HCT116 (cell line): ENCODE measurements around the gene TRIL. TPM values are rescaled to one million over a fixed set of nuclear protein-coding genes. Genes with fewer than 3 reads are reported as not detected.

Experiments used
- ATAC-seq: fragments of 200-7000 bp; cut with Tn5 transposase; 2 replicates; pipeline ENCODE4 v1.9.1; 2020; ENCODE audit warnings: mild to moderate bottlenecking, moderate library complexity
- BruUV-seq: library from RNA; stranded (reverse); fragments of 400-500 nt; replicated peaks from 2 replicates; lab custom pipeline; 2021; lab: Mats Ljungman, UMichigan
- CTCF ChIA-PET: fragments of 300-600 bp; sonication (Branson Sonifier 250); formaldehyde crosslinking; loops from one replicate; lab custom pipeline; 2021; ENCODE audit warnings: antibody characterized with exemption; lab: Charles Lee
- POLR2A ChIA-PET: fragments of 300-600, 350-600 bp; sonication (Branson Sonifier 250); formaldehyde crosslinking; loops from one replicate; lab custom pipeline; 2021; ENCODE audit warnings: antibody characterized with exemption; lab: Charles Lee
- RAD21 ChIA-PET, 2 experiments: fragments of 300-600 bp; sonication (Branson Sonifier 250); formaldehyde crosslinking; loops; one replicate each; lab custom pipeline; 2023; ENCODE audit warnings: low total read pairs in 2 of 2; ENCODE audit not compliant: uncharacterized antibody in 2 of 2, unreplicated experiment in 2 of 2, low non-redundant PET in 1 of 2; lab: Charles Lee
- DNase-seq: peaks from one replicate; pipeline ENCODE4 v3.0.0-alpha.2; 2010; ENCODE audit warnings: low read depth, low spot score
- H2AFZ ChIP-seq: fragments of 200-600 bp; shearing (Covaris generic), sonication (generic); 2 replicates; pipeline ENCODE4 v1.6.1; 2017; ENCODE audit warnings: low read depth, mixed run types, mixed read lengths, antibody characterized with exemption, low read length; ENCODE audit not compliant: poor library complexity, severe bottlenecking
- H3K27ac ChIP-seq: 2 replicates; pipeline ENCODE4 v1.5.1; 2012; ENCODE audit warnings: low read depth, low read length
- H3K27me3 ChIP-seq: fragments of 200-600 bp; sonication (generic); 2 replicates; pipeline ENCODE4 v1.6.1; 2016; ENCODE audit warnings: mixed run types, low read length, mixed read lengths; ENCODE audit not compliant: insufficient read depth
- H3K36me3 ChIP-seq, 2 experiments: fragments of 200-500 bp in 1 of 2; fragments of 200-600 bp in 1 of 2; sonication (Bioruptor generic) in 1 of 2; sonication (generic) in 1 of 2; 2 replicates each; pipeline versions ENCODE4 v1.5.1 to v1.6.1; 2014 to 2016; ENCODE audit warnings: low read length in 2 of 2, inconsistent platforms in 1 of 2, mixed read lengths in 1 of 2, mixed run types in 1 of 2; ENCODE audit not compliant: insufficient read depth in 2 of 2, control insufficient read depth in 1 of 2
- H3K4me1 ChIP-seq, 2 experiments: fragments of 200-600 bp in 1 of 2; sonication (generic) in 1 of 2; 2 replicates each; pipeline versions ENCODE4 v1.5.1 to v1.6.1; 2012 to 2017; ENCODE audit warnings: low read length in 2 of 2, inconsistent platforms in 1 of 2, mild to moderate bottlenecking in 1 of 2, mixed read lengths in 1 of 2, mixed run types in 1 of 2, moderate library complexity in 1 of 2; ENCODE audit not compliant: insufficient read depth in 2 of 2, control insufficient read depth in 1 of 2
- H3K4me2 ChIP-seq: fragments of 200-600 bp; sonication (generic); 2 replicates; pipeline ENCODE4 v1.6.1; 2017; ENCODE audit warnings: mixed run types, low read length, mixed read lengths
- H3K4me3 ChIP-seq, 2 experiments: fragments of 200-600 bp in 1 of 2; sonication (generic) in 1 of 2; replicated peaks in 1 of 2; 2 replicates each; pipeline ENCODE4 v1.5.1; 2011 to 2016; ENCODE audit warnings: low read length in 2 of 2, control low read depth in 1 of 2, low read depth in 1 of 2, mild to moderate bottlenecking in 1 of 2, mixed read lengths in 1 of 2, mixed run types in 1 of 2
- H3K79me2 ChIP-seq: fragments of 200-600 bp; sonication (generic); 2 replicates; pipeline ENCODE4 v1.6.1; 2017; ENCODE audit warnings: mild to moderate bottlenecking, mixed run types, low read length, moderate library complexity, mixed read lengths; ENCODE audit not compliant: insufficient read depth
- H3K9ac ChIP-seq: fragments of 200-600 bp; sonication (generic); 2 replicates; pipeline ENCODE4 v1.6.1; 2016; ENCODE audit warnings: low read length, mixed read lengths
- H3K9me2 ChIP-seq: fragments of 200-600 bp; sonication (generic), shearing (Covaris generic); 2 replicates; pipeline ENCODE4 v1.6.1; 2017; ENCODE audit warnings: mixed run types, mild to moderate bottlenecking, moderate library complexity; ENCODE audit not compliant: insufficient read depth
- H3K9me3 ChIP-seq, 2 experiments: fragments of 200-500 bp in 1 of 2; fragments of 200-600 bp in 1 of 2; sonication (Bioruptor generic) in 1 of 2; sonication (generic) in 1 of 2; 2 replicates each; pipeline ENCODE4 v1.6.1; 2014 to 2017; ENCODE audit warnings: low read length in 2 of 2, mixed read lengths in 2 of 2, inconsistent platforms in 1 of 2, low read depth in 1 of 2, mild to moderate bottlenecking in 1 of 2, mixed run types in 1 of 2, moderate library complexity in 1 of 2; ENCODE audit not compliant: control insufficient read depth in 1 of 2, insufficient read depth in 1 of 2
- H4K20me1 ChIP-seq: fragments of 200-600 bp; sonication (generic), shearing (Covaris generic); 2 replicates; pipeline ENCODE4 v1.6.1; 2017; ENCODE audit warnings: mixed run types, mild to moderate bottlenecking, moderate library complexity; ENCODE audit not compliant: insufficient read depth
- CBX3 ChIP-seq: IDR thresholded peaks from 2 replicates; pipeline ENCODE4 v1.6.1; 2012; ENCODE audit warnings: low read depth
- CTCF ChIP-seq, 3 experiments: fragments of 200-600 bp in 1 of 3; sonication (generic) in 1 of 3; IDR thresholded peaks in 2 of 3; conservative IDR thresholded peaks in 1 of 3; 2 replicates each; pipeline ENCODE4 v1.5.1; 2012 to 2017; ENCODE audit warnings: low read depth in 2 of 3, low read length in 2 of 3, antibody characterized with exemption in 1 of 3, borderline replicate concordance in 1 of 3, control low read depth in 1 of 3, mild to moderate bottlenecking in 1 of 3, mixed read lengths in 1 of 3, mixed run types in 1 of 3, moderate library complexity in 1 of 3; ENCODE audit not compliant: insufficient read depth in 1 of 3
- EGR1 ChIP-seq: IDR thresholded peaks from 2 replicates; pipeline ENCODE4 v1.6.1; 2012; ENCODE audit warnings: low read depth
- EZH2phosphoT487 ChIP-seq: fragments of 200-600 bp; IDR thresholded peaks from 2 replicates; pipeline ENCODE4 v1.6.1; 2018; ENCODE audit warnings: antibody characterized with exemption, borderline replicate concordance
- FOSL1 ChIP-seq: IDR thresholded peaks from 2 replicates; pipeline ENCODE4 v1.6.1; 2012; ENCODE audit warnings: low read depth
- JUND ChIP-seq: IDR thresholded peaks from 2 replicates; pipeline ENCODE4 v1.6.1; 2012
- MAX ChIP-seq: IDR thresholded peaks from 2 replicates; pipeline ENCODE4 v1.6.1; 2012
- POLR2AphosphoS5 ChIP-seq: IDR thresholded peaks from 2 replicates; pipeline ENCODE4 v1.6.1; 2011; ENCODE audit warnings: mild to moderate bottlenecking, low read depth, low read length, moderate library complexity
- RAD21 ChIP-seq: IDR thresholded peaks from 2 replicates; pipeline ENCODE4 v1.6.1; 2012; ENCODE audit warnings: low read depth, mild to moderate bottlenecking
- SIN3A ChIP-seq: IDR thresholded peaks from 2 replicates; pipeline ENCODE4 v1.6.1; 2012; ENCODE audit warnings: low read depth
- SP1 ChIP-seq: IDR thresholded peaks from 2 replicates; pipeline ENCODE4 v1.6.1; 2012; ENCODE audit warnings: low read depth
- SRF ChIP-seq: IDR thresholded peaks from 2 replicates; pipeline ENCODE4 v1.6.1; 2012; ENCODE audit warnings: low read depth
- YY1 ChIP-seq: IDR thresholded peaks from 2 replicates; pipeline ENCODE4 v1.6.1; 2011; ENCODE audit warnings: low read length, low read depth, moderate library complexity, mild to moderate bottlenecking; ENCODE audit not compliant: insufficient replicate concordance; ENCODE audit errors: extremely low read depth
- ZBTB33 ChIP-seq: IDR thresholded peaks from 2 replicates; pipeline ENCODE4 v1.6.1; 2011; ENCODE audit warnings: mild to moderate bottlenecking, low read length, moderate library complexity; ENCODE audit not compliant: insufficient replicate concordance; ENCODE audit errors: extremely low read depth
- ZFX ChIP-seq: fragments of 450-650 bp; IDR thresholded peaks from 2 replicates; pipeline ENCODE4 v1.6.1; 2017
- ZNF274 ChIP-seq: fragments of 200-500 bp; sonication (Bioruptor generic); IDR thresholded peaks from 2 replicates; pipeline ENCODE4 v1.6.1; 2014; ENCODE audit warnings: mild to moderate bottlenecking, low read depth, low read length, inconsistent platforms
- intact Hi-C: fragments of 100-400 bp; cut with micrococcal nuclease; formaldehyde crosslinking; loops from 2 replicates; pipeline ENCODE4 v1.10.0; 2022
- total RNA-seq: library from RNA; stranded (reverse); gene quantifications from one replicate; pipeline ENCODE4 v1.2.1, GENCODE V29; 2021; ENCODE audit not compliant: unreplicated experiment

Gene TRIL
- total RNA-seq, 1 experiment from 2014 or later, result not detected

- no peak for ATAC-seq
- no peak overlapping the region for H3K4me3 ChIP-seq
- no peak overlapping the region for H3K9ac ChIP-seq
- TF ChIP-seq RAD21, result no peak
- no peak for TF ChIP-seq CBX3
- TF ChIP-seq SRF, result no peak
- TF ChIP-seq ZFX, result no peak
- no peak for TF ChIP-seq YY1
- no peak for TF ChIP-seq EZH2phosphoT487
- TF ChIP-seq MAX, result no peak
- no peak for TF ChIP-seq JUND
- no peak for TF ChIP-seq EGR1
- TF ChIP-seq SIN3A, result no peak
- TF ChIP-seq ZBTB33, result no peak
- TF ChIP-seq FOSL1, result no peak
- TF ChIP-seq POLR2AphosphoS5, result no peak
- TF ChIP-seq SP1, result no peak
- no peak for TF ChIP-seq CTCF (IDR thresholded peaks at IDR 0.05 in 2 of 3, conservative IDR thresholded peaks at IDR 0.05 in 1 of 3; ENCODE audit: borderline replicate concordance in 1 of 3, insufficient read depth in 1 of 3, low read depth in 2 of 3, low read length in 2 of 3)
- TF ChIP-seq ZNF274, result no peak
- H3K27me3 ChIP-seq, result no peaks in the 10 kb centered on the region
- H3K4me2 ChIP-seq, result no peak overlapping the region
- RAD21 ChIA-PET, result no interaction called here
- H3K9me3 ChIP-seq, result no peaks in the 10 kb centered on the region
- POLR2A ChIA-PET, result no interaction called here
- intact Hi-C loops, result no loop called here
- no TSS peak for BruUV-seq
- no peak overlapping the region for H2AFZ ChIP-seq
- H3K27ac ChIP-seq, result no peak overlapping the region
- no peaks in the 10 kb centered on the region for H3K9me2 ChIP-seq
- H3K36me3 ChIP-seq, result no peaks in the 10 kb centered on the region
- no peaks in the 10 kb centered on the region for H3K79me2 ChIP-seq
- no peak for DNase-seq
- CTCF ChIA-PET, result no interaction called here
- H3K4me1 ChIP-seq, result no peaks in the 10 kb centered on the region
- H4K20me1 ChIP-seq, result no peaks in the 10 kb centered on the region
Observed at GRCh38 chr7:28993371-28993770, 35.2 kb upstream of the TRIL start.
